KMS-11 (cell line): ENCODE measurements around the gene COA1.
A peak's percentile ranks its signal among the peaks of the same experiment; 100 is the strongest.

Experiments
- H2AFZ ChIP-seq: fragments of 200-600 bp; sonication (generic); 2 replicates; pipeline ENCODE4 v1.6.1; 2016; ENCODE audit warnings: antibody characterized with exemption, mixed run types, low read depth
- H3K27ac ChIP-seq: fragments of 200-600 bp; sonication (generic); 2 replicates; pipeline ENCODE4 v1.6.1; 2016; ENCODE audit warnings: mild to moderate bottlenecking, mixed run types
- H3K27me3 ChIP-seq: fragments of 200-600 bp; sonication (generic); 2 replicates; pipeline ENCODE4 v1.6.1; 2017; ENCODE audit warnings: mild to moderate bottlenecking, low read depth, mixed run types, moderate library complexity; ENCODE audit not compliant: insufficient read depth
- H3K36me3 ChIP-seq: fragments of 200-600 bp; sonication (generic); 2 replicates; pipeline ENCODE4 v1.6.1; 2017; ENCODE audit warnings: mild to moderate bottlenecking, mixed run types; ENCODE audit not compliant: insufficient read depth
- H3K4me1 ChIP-seq: fragments of 200-600 bp; sonication (generic); 2 replicates; pipeline ENCODE4 v1.6.1; 2016; ENCODE audit warnings: mild to moderate bottlenecking, low read depth, mixed run types; ENCODE audit not compliant: poor library complexity, severe bottlenecking
- H3K4me2 ChIP-seq: fragments of 200-600 bp; sonication (generic); 2 replicates; pipeline ENCODE4 v1.7.0; 2016; ENCODE audit warnings: mild to moderate bottlenecking, mixed run types
- H3K4me3 ChIP-seq: fragments of 200-600 bp; sonication (generic); IDR thresholded peaks from 2 replicates; pipeline ENCODE4 v1.6.1; 2017; ENCODE audit warnings: low read depth, low read length, mixed read lengths; ENCODE audit not compliant: insufficient read depth
- H3K79me2 ChIP-seq: fragments of 200-600 bp; sonication (generic); 2 replicates; pipeline ENCODE4 v1.6.1; 2016; ENCODE audit warnings: low read depth, mixed run types; ENCODE audit not compliant: insufficient read depth
- H3K9ac ChIP-seq: fragments of 200-600 bp; sonication (generic); 2 replicates; pipeline ENCODE4 v1.6.1; 2016; ENCODE audit warnings: mild to moderate bottlenecking, mixed run types
- H4K20me1 ChIP-seq: fragments of 200-600 bp; sonication (generic); 2 replicates; pipeline ENCODE4 v1.6.1; 2016; ENCODE audit warnings: mild to moderate bottlenecking, mixed run types; ENCODE audit not compliant: insufficient read depth
- CTCF ChIP-seq: fragments of 200-600 bp; sonication (generic); conservative IDR thresholded peaks from 2 replicates; pipeline ENCODE4 v1.6.1; 2017; ENCODE audit warnings: low read depth, mild to moderate bottlenecking, antibody characterized with exemption, low read length, moderate library complexity, mixed read lengths

The COA1 gene

GRCh38 chr7:43625453-43625852, 103.9 kb downstream of the COA1 start:
- H4K20me1 ChIP-seq = peaks cover 17% of the 10 kb centered on the region
- no peak overlapping the region for H3K9ac ChIP-seq
- peak overlapping the region; percentile 33; the same call in 1 of the 2 replicates for H3K4me2 ChIP-seq
- TF ChIP-seq CTCF = no peak
- H3K27ac ChIP-seq = peak overlapping the region; percentile 16; the same call in 1 of the 2 replicates
- H3K4me3 ChIP-seq = no peak overlapping the region
- H3K4me1 ChIP-seq = peaks cover 58% of the 10 kb centered on the region
- H2AFZ ChIP-seq = no peak overlapping the region
- H3K27me3 ChIP-seq = no peaks in the 10 kb centered on the region
- H3K36me3 ChIP-seq = peaks cover 17% of the 10 kb centered on the region; the same call in 1 of the 2 replicates
- H3K79me2 ChIP-seq = peaks cover 40% of the 10 kb centered on the region; the same call in 1 of the 2 replicates

- Histone ChIP-seq H3K36me3 (peaks cover 17% of the 10 kb centered on the region; the same call in 1 of the 2 replicates), H3K27me3 (no peaks in the 10 kb centered on the region), H3K4me3 (no peak overlapping the region), H3K4me1 (peaks cover 47% of the 10 kb centered on the region), H3K27ac (peak overlapping the region; percentile 16; the same call in 1 of the 2 replicates), H4K20me1 (peaks cover 17% of the 10 kb centered on the region), H3K4me2 (peak overlapping the region; percentile 33; the same call in 1 of the 2 replicates), H3K9ac (no peak overlapping the region), H2AFZ (no peak overlapping the region), H3K79me2 (peaks cover 41% of the 10 kb centered on the region; the same call in 1 of the 2 replicates)
- no peak for TF ChIP-seq CTCF
Observed at GRCh38 chr7:43624156-43624555, 105.2 kb downstream of the COA1 start.

GRCh38 chr7:43621729-43622448, 107.4 kb downstream of the COA1 start:
- peaks cover 14% of the 10 kb centered on the region for H4K20me1 ChIP-seq
- H3K79me2 ChIP-seq = peaks cover 63% of the 10 kb centered on the region; the same call in 1 of the 2 replicates
- H2AFZ ChIP-seq = no peak overlapping the region
- H3K9ac ChIP-seq = no peak overlapping the region
- H3K36me3 ChIP-seq = peaks cover 17% of the 10 kb centered on the region; the same call in 1 of the 2 replicates
- no peak overlapping the region for H3K4me2 ChIP-seq
- H3K4me1 ChIP-seq = peaks cover 47% of the 10 kb centered on the region
- H3K27ac ChIP-seq = no peak overlapping the region
- no peak for TF ChIP-seq CTCF
- no peak overlapping the region for H3K4me3 ChIP-seq
- no peaks in the 10 kb centered on the region for H3K27me3 ChIP-seq

- Histone ChIP-seq H4K20me1 (peaks cover 7% of the 10 kb centered on the region), H2AFZ (no peak overlapping the region), H3K4me1 (peaks cover 31% of the 10 kb centered on the region), H3K4me2 (no peak overlapping the region), H3K36me3 (peaks cover 6% of the 10 kb centered on the region; the same call in 1 of the 2 replicates), H3K79me2 (peaks cover 65% of the 10 kb centered on the region; the same call in 1 of the 2 replicates), H3K9ac (no peak overlapping the region), H3K27ac (no peak overlapping the region), H3K27me3 (no peaks in the 10 kb centered on the region), H3K4me3 (no peak overlapping the region)
- no peak for TF ChIP-seq CTCF
Observed at GRCh38 chr7:43619213-43620012, 109.9 kb downstream of the COA1 start.
